ENCODE measurements around the gene CDKN2D.
"Not testable (repeated sequence)": the region's sequence is repeated elsewhere in the genome, so short reads cannot be mapped to it uniquely, and the experiment has no call there.

- TF ChIP-seq CTCF, POLR2A (IDR thresholded peaks at IDR 0.05): not testable (repeated sequence)
Measured at GRCh38 chr19:10539016-10539415, 29.8 kb downstream of the CDKN2D start.
